ENCODE measurements around the gene C6orf47.
A peak's percentile ranks its signal among the peaks of the same experiment; 100 is the strongest.

C6orf47 gene

GRCh38 chr6:31652925-31653724 is 7.5 kb downstream of the C6orf47 start:
- H3K4me3 ChIP-seq (ENCODE audit: low read length): peak overlapping the region; percentile 60
- no peak for DNase-seq (ENCODE audit: low read depth)
- no peak for TF ChIP-seq CTCF (IDR thresholded peaks at IDR 0.05; ENCODE audit: insufficient read depth, low read depth, low read length, missing control alignments)

DNA sequence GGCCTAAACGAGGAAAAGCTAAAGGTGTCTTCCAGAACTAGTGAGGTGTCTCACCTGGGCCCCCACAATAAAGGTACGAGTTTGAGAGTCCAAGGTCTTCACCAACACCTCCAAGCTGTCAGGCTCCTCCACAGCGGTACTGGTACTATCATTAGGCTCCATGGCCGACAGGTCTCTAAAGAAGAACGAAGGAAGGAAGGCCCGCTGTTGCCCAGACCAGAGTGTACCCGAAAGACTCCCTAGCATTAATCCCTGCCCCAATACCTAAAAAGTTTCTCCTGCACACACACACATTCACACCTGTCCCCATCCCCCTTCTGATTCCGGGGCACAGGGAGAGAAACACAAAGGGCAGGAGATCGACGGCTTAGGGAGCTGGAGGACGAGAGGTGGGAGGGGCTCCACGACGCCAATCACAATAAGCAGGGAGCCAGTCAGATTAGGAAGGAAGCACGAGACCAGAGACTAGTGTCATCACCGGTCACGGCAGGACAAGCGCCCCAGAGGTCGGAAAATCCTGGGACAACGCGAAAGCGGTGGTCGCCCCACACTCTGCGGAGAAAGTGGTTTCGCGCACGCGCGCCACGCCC is 8.9 kb downstream of the C6orf47 start:
- H3K4me3 ChIP-seq (ENCODE audit: low read length): peak overlapping the region; percentile 60
- DNase-seq (ENCODE audit: low read depth): peak; percentile 84

GRCh38 chr6:31645325-31645724 is 15.3 kb downstream of the C6orf47 start:
- DNase-seq (ENCODE audit: low read depth): no peak
- TF ChIP-seq CTCF (IDR thresholded peaks at IDR 0.05; ENCODE audit: insufficient read depth, low read depth, low read length, missing control alignments): no peak
- no peak overlapping the region for H3K4me3 ChIP-seq (ENCODE audit: low read length)

More for the DNA sequence above, 8.9 kb downstream of the C6orf47 start:
- TF ChIP-seq CTCF (IDR thresholded peaks at IDR 0.05; ENCODE audit: insufficient read depth, low read depth, low read length, missing control alignments): no peak

DNA sequence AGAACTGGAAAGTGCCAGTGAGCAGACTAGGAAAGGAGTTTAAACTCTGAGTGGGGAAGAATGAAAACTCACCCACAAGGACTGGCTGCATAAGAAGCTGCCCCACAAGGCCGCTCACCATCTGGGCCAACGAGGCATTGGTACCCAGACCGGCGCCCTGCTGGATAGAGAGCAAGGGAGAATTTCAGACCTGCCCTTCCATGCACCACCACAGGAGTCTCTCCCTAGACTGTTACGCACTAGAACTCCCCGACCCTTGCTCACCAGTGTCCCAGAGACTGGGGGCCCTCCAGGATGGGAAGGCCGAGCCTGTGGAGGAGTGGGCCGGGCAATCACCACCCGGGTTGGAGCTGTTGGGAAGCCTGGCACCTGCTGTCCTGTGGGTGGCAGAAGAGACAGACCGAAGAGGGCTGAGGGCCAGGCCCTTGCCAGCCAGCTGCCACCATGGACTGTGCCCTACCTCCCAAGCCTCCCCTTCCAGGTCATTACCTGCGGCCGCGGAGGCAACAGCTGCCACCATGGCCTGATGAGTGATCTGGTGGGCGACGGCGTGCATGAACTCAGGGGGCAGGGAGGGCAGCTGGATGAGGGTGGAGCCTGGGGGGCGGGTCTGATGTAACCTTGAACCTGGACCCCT is 16.6 kb downstream of the C6orf47 start:
- TF ChIP-seq CTCF (IDR thresholded peaks at IDR 0.05; ENCODE audit: insufficient read depth, low read depth, low read length, missing control alignments): no peak
- no peak overlapping the region for H3K4me3 ChIP-seq (ENCODE audit: low read length)
- no peak for DNase-seq (ENCODE audit: low read depth)

DNA sequence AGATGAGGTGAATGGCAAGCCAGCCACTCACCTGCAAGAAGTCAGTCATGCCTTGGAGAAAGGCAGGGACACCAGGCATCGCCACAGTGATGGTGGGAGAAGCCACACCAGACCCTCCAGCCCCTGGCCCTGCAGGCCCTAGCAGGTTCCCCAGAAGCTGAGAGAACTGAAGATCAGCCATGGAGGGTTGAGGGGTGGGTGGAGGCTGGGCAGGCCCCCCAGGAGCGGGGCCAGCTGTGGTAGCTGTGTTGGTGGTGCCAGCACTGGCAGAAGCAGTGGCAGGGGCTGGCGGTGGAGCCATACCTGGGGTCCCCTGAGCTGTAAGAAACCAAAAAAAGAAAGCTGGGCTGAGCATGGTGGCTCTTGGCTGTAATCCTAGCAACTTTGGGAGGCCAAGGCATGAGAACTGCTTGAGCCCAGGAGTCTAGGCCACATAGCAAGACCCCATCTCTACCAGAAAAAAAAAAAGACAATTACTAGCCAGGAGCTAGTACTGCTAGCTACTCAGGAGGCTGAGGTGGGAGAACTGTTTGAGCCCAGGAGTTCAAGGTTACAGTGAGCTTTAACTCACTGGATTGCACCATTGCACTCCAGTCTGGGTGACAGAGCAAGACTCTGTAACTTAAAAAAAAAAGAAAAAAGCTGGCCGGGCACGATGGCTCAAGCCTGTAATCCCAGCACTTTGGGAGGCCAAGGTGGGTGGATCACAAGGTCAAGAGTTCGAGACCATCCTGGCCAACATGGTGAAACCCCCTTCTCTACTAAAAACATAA is 17.6 kb downstream of the C6orf47 start:
- DNase-seq (ENCODE audit: low read depth): no peak
- TF ChIP-seq CTCF (IDR thresholded peaks at IDR 0.05; ENCODE audit: insufficient read depth, low read depth, low read length, missing control alignments): no peak
- H3K4me3 ChIP-seq (ENCODE audit: low read length): no peak overlapping the region

GRCh38 chr6:31641370-31641769 is 19.2 kb downstream of the C6orf47 start:
- H3K4me3 ChIP-seq (ENCODE audit: low read length): no peak overlapping the region
- no peak for TF ChIP-seq CTCF (IDR thresholded peaks at IDR 0.05; ENCODE audit: insufficient read depth, low read depth, low read length, missing control alignments)
- no peak for DNase-seq (ENCODE audit: low read depth)
